NCI-H2107 (cell line): ENCODE results near the gene HIVEP3.

Experiments
- DNase-seq: peaks from one replicate; lab custom pipeline; 2025; lab: John Stamatoyannopoulos, UW

Gene HIVEP3

DNA sequence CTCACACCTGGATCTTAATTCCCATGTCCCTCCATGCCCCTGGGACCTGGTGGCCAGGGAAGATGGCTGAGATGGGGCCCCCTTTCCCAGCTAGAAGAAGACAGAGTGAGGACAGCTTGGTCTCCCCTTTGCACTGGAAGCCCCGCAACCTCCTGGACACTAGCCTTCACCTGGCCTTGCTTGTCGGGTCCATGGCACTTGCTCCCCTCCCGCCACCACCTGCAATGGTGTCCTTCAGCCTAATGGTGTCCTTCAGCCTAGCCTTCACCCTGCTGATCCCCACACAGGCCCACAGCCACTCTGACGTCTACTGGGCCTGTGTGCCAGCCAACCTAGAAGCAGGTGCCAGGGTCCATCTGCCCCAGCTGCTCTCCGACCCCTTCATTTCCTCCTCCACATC, 388.3 kb downstream of the HIVEP3 start:
- no peak for DNase-seq

DNA sequence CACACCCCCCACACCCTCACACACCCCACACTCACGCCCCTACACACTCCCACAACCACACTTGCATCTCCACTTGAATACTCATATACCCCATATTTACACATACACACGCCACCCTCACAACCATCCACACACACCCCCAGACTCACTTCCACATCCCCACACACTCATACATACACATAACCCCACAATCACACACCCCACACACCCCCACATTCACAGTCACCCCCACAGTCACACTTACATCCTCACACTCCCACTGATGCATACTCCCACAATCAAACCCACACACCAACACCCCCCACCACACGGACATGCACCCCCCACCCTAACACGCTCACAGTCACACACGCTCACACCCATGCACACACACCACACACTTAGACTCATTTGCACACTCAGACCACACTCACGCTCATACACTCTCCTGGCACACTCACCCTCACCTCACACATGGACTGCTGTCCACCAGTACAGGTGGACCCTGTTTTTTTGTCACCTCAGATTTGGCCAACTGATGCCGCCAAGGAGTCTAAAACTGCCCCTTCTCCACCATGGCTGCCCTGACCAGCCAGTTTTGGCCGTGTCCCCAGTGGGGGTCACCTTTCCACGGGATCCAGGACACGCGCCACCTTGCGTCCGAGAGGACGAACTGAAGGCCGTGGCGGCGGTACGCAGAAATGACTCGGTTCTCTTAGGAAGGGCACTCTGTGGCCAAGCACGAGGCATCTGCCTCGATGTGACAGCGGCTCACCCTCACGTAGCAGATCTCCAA, 388.9 kb downstream of the HIVEP3 start:
- no peak for DNase-seq

DNA sequence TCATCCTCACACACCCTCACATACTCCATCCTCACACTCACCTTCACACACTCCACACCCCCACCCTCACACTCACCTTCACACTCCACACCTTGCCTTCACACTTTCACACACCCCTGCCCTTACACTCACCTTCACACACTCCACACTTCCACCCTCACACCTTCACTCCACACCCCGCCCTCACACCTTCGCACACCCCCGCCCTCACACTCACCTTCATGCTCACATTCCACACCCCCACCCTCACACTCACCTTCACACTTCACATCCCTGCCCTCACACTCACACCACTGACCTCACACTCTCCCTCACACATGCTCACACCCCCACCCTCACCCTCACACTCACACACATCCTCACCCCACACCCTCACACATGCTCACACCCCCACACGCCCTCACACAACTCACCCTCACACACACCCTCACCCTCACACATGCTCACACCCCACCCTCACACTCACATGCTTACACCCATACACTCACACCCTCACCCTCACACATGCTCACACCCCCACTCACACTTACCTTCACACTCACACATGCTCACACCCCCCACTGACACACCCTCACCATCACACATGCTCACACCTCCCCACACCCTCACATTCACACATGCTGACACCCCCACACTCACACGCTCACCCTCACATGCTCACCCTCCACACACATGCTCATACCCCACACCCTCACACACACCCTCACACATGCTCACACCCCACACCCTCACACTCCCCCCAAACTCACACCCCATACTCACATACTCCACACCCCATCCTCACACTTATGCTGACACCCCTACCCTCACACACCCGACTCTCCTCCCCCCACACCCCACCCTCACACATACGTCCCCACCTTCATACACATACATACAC, 389.8 kb downstream of the HIVEP3 start:
- DNase-seq: no peak

DNA sequence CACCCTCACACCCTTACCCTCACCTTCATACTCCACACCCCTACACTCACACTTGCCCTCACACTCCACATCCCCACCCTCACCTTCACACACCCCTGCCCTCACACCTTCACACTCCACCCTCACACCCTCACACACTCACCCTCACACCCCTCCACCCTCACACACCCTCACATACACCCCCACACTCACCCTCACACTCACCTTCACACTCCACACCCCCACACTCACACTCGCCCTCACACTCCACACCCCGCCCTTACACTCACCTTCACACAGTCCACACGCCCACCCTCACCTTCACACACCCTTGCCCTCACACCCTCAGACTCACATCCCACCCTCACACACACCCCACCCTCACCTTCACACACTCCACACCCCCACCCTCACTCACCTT, 390.6 kb downstream of the HIVEP3 start:
- DNase-seq: no peak

DNA sequence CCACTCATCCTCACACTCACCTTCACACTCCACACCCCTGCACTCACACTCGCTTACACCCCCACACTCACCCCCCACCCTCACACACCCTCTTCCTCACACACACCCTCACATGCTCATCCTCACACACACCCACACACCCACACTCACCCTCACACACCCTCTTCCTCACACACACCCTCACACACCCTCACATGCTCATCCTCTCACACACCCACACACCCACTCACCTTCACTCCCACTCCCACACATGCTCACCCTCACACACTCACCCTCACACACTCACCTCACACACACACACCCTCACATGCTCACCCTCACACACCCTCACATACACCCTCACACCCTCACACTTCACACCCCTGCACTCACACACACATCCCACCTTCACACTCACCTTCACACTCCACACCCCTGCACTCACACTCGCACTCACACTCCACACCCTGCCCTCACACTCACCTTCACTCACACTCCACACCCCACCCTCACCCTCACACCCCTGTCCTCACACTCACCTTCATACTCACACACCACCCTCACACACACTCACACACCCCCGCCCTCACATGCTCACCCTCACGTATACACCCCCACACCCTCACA, 391.7 kb downstream of the HIVEP3 start:
- DNase-seq: no peak

DNA sequence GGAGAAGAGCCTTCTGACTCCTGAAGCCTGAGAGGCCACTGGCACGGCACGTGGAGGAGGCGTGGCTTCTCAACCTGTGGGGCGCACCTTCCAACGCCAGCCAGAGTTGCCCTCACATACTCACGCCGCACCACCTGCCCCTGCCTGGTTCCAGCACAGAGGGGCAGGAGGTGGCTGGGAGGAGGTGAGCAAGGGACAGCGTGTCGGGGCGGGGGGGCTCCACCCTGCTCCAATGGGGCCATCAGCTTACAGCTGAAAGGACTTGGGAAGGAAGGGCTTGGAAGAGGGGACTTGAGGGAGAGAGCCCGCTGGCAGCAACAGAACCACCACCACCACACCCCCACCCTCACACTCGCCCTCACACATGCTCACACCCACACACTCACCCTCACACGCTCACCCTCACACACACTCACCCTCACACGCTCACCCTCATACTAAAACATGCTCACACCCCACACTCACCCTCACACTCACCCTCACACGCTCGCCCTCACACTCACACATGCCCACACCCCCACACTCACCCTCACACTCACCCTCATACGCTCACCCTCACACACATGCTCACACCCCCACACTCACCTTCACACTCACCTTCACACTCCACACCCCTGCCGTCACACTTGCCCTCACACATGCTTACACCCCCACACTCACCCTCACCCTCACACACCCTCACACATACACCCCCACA, 392.7 kb downstream of the HIVEP3 start:
- DNase-seq: no peak

DNA sequence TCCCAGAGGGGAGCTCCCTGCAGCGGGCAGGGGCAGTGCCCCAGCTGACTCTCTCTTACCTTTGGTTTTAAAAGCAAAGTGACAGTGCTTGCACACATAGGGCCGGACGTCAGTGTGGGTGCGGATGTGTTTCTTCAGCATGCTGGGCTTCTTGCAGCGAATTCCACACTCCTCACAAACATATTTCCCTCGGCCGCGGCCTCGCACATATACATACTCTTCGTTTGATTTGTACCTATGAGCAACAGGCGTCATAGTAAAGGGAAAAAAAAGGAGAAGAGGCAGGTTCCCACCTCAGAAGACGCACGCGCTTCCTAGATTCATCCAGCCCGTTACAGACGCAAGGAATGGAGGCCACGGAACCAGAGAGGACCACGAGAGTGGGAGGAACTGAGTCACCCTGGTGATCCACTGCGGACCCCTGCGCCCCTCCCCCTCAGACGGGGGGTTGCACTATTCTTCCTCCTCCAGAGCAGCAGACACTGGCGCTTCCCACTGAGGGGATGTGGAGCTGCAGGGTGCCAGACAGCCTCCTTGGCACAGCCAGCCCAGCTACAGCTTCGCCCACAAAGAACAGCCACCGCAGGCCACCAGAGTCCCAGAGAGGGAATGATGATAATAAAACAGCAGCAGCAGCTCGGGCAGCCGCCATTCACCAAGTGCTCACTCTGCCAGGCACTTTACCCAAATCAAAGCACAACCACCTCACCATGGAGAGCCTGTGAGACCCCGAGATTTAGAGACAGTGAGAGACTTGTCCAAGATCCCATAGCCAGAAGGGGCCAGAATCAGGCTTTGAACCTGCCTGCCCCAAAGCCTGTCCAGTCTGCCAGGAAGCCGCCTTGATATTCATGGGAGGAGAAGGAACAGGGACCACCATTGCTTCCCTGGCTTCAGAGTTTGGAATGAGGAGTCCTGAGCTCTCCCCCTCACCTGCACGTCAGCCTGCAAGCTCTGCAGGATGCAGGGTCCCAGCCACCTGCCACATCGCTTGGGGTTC, 393.7 kb downstream of the HIVEP3 start:
- DNase-seq: no peak

DNA sequence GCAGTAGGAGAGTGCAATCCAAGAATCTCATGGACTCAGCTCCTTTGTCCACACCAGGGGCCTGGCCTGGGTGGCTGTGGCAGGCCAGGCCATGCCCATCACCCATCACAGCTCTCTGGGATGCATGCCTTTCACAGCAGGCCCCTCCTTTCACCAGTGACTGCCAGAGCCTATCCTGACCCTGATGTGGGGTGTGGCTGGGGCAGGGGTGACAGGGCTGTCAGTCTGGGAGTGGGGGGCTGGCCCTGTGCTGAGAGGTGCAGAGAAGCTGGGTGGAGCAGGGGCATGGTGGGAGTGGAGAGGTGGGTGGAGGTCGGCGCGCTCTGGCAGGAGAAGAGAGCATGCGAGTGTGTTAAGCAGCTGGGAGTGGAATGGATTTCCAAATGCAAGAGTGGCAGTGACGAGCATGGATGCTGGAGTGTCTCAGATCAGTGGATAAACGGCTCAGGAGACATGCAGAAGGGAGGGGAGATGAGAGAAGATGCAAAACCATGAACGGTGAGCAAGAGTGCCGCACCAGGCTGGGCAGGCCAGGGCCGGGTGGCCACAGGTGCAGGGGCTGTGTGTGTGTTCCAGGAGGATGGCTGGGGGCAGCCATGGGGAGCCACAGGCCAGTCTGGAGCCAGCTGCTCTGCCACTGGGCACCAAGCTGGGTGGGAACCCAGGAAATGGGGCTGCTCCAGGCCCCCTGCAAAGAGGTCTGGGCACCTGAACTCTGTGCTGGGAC, 394.6 kb downstream of the HIVEP3 start:
- no peak for DNase-seq

DNA sequence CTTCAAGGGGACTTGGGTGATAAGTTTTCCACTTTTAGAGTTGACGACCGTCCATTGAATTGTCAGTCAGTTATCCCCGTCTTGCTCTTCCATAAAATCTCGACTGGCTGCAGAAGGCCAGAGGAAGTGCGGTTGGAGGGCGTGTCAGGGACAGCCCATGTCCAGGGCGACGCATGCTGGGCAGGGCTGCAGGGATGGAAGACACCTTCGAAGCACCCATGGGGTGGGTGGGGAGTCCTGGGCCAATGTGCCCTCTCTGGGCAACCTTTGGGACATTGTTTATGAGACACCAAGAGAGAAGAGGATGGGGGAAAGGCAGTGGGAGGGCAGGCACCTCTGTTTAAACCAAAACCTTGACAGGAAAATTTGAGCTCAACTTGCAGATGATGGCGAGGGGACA, 395.7 kb downstream of the HIVEP3 start:
- no peak for DNase-seq

DNA sequence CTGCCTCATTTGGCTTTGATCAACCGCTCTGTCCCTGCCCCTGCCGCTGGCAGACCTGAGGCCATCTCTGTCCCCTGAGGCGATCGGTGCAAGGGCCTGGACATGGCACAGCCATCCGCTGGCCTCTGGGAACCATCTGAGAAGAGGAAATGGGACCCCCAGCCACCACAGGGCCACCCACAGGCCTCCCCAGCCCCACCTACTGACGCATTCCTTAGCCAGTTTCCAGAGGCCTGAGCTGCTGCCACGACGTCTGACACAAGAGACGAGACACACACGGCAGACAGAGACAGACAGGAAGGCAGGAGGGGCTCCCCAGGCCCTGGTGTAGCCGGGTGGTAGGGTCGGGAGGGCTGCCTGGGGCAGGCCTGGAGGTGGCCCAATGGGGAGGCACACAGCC, 397.0 kb downstream of the HIVEP3 start:
- no peak for DNase-seq

DNA sequence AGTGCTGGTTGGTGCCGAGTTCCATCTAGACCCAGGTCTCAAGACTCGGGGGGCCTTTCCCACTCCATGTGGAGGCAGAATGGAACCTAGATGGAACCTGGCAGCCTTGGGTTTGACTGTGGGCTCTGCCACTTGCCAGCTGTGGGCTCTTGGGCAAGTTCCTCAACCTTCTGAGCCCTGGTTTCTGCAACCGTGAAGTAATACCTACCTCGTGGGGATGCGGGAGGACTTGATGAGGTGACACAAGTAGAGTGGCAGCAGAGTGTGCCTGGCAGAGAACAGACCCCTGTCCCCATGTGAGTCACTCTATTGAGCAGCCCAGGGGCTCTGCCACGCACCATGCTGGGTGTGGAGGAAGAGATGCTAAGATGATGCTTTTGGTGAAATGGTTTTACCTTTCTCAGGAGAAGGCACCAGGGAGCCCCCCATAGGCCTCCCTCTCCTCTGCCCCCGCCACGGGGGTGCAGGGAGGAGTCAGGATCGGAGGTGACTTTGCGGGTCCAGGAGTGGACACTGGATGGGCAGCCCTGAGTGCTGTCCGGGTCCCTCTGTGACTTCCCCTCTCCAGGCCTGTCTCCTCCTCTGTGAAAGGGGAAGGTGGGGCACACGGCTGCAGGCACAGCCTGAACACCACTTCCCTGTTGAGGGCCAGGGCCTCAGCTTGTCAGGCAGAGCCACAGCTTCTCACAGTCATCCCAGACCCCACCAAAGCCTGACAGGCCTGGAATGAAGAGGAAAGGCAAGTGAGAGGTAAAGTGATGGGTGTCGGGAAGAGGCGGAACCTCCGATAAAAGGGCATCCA, 397.6 kb downstream of the HIVEP3 start:
- no peak for DNase-seq

DNA sequence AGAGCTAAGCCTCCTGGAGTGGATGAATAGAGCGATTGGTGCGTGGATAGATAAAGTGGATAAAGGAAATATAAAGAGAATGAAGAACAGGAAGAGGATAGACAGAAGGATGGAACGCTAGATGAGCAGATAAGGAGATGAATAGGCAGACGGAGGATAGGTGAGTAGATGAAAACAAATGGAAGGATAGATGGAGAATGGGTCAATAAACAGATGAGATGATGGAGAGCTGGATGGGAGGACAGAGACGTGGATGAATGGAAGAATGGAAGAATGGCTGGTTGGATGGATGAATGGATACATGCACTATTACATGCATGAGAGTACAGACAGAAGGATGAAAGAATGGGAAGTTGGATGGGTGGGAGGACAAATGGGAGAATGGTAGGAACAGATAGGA, 399.1 kb downstream of the HIVEP3 start:
- no peak for DNase-seq

DNA sequence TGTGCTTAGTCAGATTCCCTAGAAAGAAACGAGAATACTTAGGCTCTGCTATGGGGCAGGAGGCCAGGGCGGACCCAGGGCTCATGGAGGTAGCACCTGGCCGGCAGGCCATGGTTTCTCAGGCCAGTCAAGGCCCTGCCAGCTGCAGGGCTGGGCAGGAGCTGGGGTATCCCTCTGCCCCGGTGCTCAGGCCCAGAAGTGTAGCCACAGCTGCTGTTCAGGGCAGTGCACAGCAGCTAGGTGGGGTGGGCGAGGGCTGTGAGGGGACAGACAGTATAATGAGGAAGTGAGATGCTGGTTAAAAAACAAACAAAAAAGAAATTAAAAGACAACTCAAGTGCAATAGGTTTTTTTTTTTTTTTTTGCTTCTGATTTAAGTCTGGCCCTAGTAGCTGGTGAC, 400.3 kb downstream of the HIVEP3 start:
- DNase-seq: no peak

DNA sequence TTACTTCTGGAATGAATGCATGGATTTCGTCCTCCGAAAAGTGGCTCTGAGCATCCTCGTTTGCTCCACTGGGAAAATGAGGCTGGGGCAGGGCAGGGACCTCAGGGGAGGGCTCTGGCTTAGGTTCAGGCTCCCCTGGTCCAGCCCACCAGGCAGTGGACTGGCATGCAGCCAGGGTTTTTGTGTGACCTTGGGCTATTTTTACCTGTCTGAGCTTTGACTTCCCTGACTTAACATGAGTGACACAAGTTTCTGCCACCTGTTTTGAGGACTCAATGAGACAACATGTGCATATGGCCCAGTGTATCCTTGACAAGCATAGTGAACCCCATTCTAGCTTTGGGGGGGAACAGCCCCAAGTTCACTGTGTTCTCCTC, 401.7 kb downstream of the HIVEP3 start:
- no peak for DNase-seq

DNA sequence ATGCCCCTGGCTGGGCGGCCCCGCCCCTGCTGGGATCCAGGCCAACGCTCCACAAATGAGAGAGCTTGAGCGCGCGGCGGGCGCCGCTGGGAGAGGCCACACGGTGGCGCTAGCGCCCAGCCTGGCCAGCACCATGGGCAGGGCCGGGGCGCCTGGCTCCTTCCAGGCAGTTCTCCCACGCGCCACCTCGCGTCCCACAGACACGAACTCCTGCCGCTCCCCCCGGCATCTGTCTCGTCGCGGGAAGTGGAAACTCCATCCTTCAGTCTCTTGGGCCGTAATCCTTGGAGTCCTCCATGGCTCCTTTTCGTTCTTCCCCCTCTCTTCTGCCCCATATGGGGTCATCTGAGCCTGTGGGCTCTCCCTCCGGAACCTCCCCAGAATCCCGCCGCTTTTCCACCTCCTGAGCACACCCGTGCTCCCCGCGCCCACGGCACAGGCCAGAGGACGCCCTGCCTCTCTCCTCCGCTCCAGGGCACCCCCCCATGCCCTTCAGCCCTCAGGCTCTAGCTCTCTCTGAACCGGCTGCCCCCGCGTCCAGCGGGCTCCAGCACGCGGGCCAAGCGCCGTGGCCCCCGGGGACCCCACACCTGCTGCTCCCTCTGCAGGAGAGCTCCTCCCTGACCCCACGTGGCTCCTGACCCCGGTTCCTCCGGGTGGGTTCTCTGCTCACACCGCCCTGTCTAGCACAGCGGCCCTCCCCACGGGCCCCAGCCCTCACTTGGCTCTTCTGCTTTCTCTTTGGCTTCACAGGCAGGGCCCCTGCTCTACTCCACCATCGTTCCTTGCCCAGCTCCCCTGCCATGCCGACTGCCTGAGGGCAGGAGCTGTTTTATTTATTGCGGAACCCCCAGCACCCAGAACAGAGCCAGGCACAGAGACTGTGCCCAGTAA, 402.3 kb downstream of the HIVEP3 start:
- peak; percentile 93 for DNase-seq

DNA sequence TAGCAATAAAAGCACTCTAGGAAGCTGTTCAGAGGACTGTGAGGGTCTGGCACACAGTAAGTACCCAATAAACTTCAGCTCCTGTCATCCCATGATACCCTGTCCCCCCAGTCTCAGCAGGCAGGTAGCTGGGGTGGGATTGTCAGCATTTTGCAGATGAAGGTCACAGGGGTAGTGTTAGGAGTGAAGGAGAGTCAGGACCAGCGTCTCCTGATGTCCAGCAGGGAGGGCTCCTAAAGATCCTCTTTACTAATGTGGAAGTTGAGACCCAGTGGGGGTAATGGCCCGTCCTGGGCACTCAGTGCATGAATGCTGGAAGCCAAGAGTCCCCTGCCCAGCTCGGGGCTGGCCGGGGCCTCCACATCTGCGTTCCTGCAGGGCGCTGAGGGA, 402.9 kb downstream of the HIVEP3 start:
- no peak for DNase-seq

DNA sequence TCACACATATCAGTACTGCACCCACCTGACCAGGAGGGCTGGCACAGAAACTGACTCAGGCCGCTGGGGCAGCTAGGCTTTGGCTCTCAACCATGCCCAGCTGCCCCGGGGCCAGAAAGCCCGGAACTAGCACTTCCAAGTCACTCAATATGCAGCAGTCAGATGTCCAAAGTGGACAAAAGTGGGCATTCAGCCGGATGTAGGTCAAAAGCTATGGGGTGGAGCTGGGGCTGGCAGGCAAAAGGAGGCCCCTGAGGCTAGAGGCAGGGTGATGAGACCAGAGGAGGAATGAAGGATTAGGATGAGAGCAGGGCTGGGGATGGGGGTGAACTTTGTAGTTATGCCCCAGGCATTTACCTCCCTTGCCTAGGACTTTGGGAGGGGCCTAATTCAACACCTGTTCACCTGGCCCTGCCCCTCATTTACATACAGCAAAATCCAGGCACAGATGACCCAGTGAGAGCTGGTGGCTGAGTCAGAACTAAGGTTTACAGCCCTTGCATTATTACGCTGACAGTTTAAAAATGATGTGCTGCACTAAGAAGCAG, 403.5 kb downstream of the HIVEP3 start:
- DNase-seq: no peak

DNA sequence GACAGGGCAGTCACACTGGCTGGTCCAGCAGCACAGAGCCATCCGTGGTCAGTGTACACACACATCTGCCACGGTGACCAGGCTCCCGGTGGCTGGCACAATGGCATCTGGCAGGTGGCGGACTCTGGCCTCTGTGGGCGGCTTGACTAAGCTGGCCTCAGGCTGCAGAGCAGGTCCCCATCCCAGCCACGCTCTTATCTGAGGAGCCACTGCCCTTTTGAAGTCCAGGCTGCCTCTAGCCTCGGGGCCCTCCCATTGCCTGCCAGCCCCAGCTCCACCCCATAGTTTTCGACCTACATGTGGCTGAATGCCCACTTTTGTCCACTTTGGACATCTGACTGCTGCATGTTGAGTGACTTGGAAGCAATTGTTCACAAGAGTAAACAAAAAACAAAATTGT, 404.3 kb downstream of the HIVEP3 start:
- no peak for DNase-seq
